Measurements from ENCODE around the gene SORBS2. TPM values are rescaled to one million over a fixed set of nuclear protein-coding genes. Genes with fewer than 3 reads are reported as not detected.
"Not testable (repeated sequence)": the region's sequence is repeated elsewhere in the genome, so short reads cannot be mapped to it uniquely, and the experiment has no call there.

Gene SORBS2
- total RNA-seq, 2 experiments from 2014 or later, result not detected

- ATAC-seq (no peak), DNase-seq (no peak)
- CTCF ChIA-PET, result no interaction called here
- no peaks in the 10 kb centered on the region for H3K27me3 Mint-ChIP-seq (ENCODE audit: low read depth)
- no peak overlapping the region for H3K4me3 Mint-ChIP-seq
- no peaks in the 10 kb centered on the region for H3K9me3 Mint-ChIP-seq (ENCODE audit: insufficient read depth)
- H3K36me3 Mint-ChIP-seq (ENCODE audit: low read depth), result no peaks in the 10 kb centered on the region
- no peaks in the 10 kb centered on the region for H3K4me1 Mint-ChIP-seq (ENCODE audit: low read depth)
- no peak overlapping the region for H3K27ac Mint-ChIP-seq
- POLR2A ChIA-PET, result no interaction called here
These were observed 92.5 kb downstream of the SORBS2 start for GRCh38 chr4:185719500-185719858.

- POLR2A ChIA-PET, result no interaction called here
These were observed 93.2 kb downstream of the SORBS2 start for GRCh38 chr4:185718578-185719499.

GRCh38 chr4:185717377-185717741 is 94.6 kb downstream of the SORBS2 start:
- ATAC-seq (no peak), DNase-seq (no peak)
- no peaks in the 10 kb centered on the region for H3K27me3 Mint-ChIP-seq (ENCODE audit: low read depth)
- no peak overlapping the region for H3K4me3 Mint-ChIP-seq
- CTCF ChIA-PET, result no interaction called here
- H3K4me1 Mint-ChIP-seq (ENCODE audit: low read depth), result no peaks in the 10 kb centered on the region
- H3K27ac Mint-ChIP-seq, result no peak overlapping the region
- H3K36me3 Mint-ChIP-seq (ENCODE audit: low read depth), result no peaks in the 10 kb centered on the region
- POLR2A ChIA-PET, result no interaction called here
- no peaks in the 10 kb centered on the region for H3K9me3 Mint-ChIP-seq (ENCODE audit: insufficient read depth)

More at GRCh38 chr4:185718578-185719499, 93.2 kb downstream of the SORBS2 start:
- H3K9me3 Mint-ChIP-seq (ENCODE audit: insufficient read depth), result no peaks in the 10 kb centered on the region
- H3K27ac Mint-ChIP-seq, result no peak overlapping the region
- no peaks in the 10 kb centered on the region for H3K27me3 Mint-ChIP-seq (ENCODE audit: low read depth)
- H3K36me3 Mint-ChIP-seq (ENCODE audit: low read depth), result no peaks in the 10 kb centered on the region
- H3K4me1 Mint-ChIP-seq (ENCODE audit: low read depth), result no peaks in the 10 kb centered on the region
- DNase-seq (no peak), ATAC-seq (no peak)
- CTCF ChIA-PET, result no interaction called here
- H3K4me3 Mint-ChIP-seq, result no peak overlapping the region

GRCh38 chr4:185716577-185717376 is 95.2 kb downstream of the SORBS2 start:
- Mint-ChIP-seq H3K4me3 (no peak overlapping the region), H3K9me3 (ENCODE audit: insufficient read depth) (no peaks in the 10 kb centered on the region), H3K4me1 (ENCODE audit: low read depth) (no peaks in the 10 kb centered on the region), H3K36me3 (ENCODE audit: low read depth) (no peaks in the 10 kb centered on the region), H3K27me3 (ENCODE audit: low read depth) (no peaks in the 10 kb centered on the region), H3K27ac (no peak overlapping the region)
- DNase-seq (no peak), ATAC-seq (no peak)
- POLR2A ChIA-PET, result no interaction called here
- CTCF ChIA-PET, result no interaction called here

- H3K9me3 Mint-ChIP-seq (ENCODE audit: insufficient read depth), result no peaks in the 10 kb centered on the region
- no peak overlapping the region for H3K4me3 Mint-ChIP-seq
- H3K27me3 Mint-ChIP-seq (ENCODE audit: low read depth), result no peaks in the 10 kb centered on the region
- ChIA-PET CTCF (no interaction called here), POLR2A (no interaction called here)
- H3K36me3 Mint-ChIP-seq (ENCODE audit: low read depth), result no peaks in the 10 kb centered on the region
- H3K27ac Mint-ChIP-seq, result no peak overlapping the region
- DNase-seq (no peak), ATAC-seq (no peak)
- H3K4me1 Mint-ChIP-seq (ENCODE audit: low read depth), result no peaks in the 10 kb centered on the region
These were observed 95.8 kb downstream of the SORBS2 start for GRCh38 chr4:185716141-185716551.

GRCh38 chr4:185714524-185714923 is 97.5 kb downstream of the SORBS2 start:
- H3K9me3 Mint-ChIP-seq (ENCODE audit: insufficient read depth); POLR2A ChIA-PET; H3K27me3 Mint-ChIP-seq (ENCODE audit: low read depth); H3K27ac Mint-ChIP-seq; CTCF ChIA-PET; ATAC-seq; H3K4me1 Mint-ChIP-seq (ENCODE audit: low read depth); H3K4me3 Mint-ChIP-seq; H3K36me3 Mint-ChIP-seq (ENCODE audit: low read depth); DNase-seq: not testable (repeated sequence)

GRCh38 chr4:185713731-185714130 is 98.3 kb downstream of the SORBS2 start:
- H3K27me3 Mint-ChIP-seq (ENCODE audit: low read depth), result no peaks in the 10 kb centered on the region
- ChIA-PET CTCF (no interaction called here), POLR2A (no interaction called here)
- H3K4me3 Mint-ChIP-seq, result no peak overlapping the region
- H3K36me3 Mint-ChIP-seq (ENCODE audit: low read depth), result no peaks in the 10 kb centered on the region
- no peak for ATAC-seq
- H3K9me3 Mint-ChIP-seq (ENCODE audit: insufficient read depth), result no peaks in the 10 kb centered on the region
- no peak for DNase-seq
- H3K27ac Mint-ChIP-seq, result no peak overlapping the region
- H3K4me1 Mint-ChIP-seq (ENCODE audit: low read depth), result no peaks in the 10 kb centered on the region

GRCh38 chr4:185713272-185713671 is 98.7 kb downstream of the SORBS2 start:
- no peak overlapping the region for H3K4me3 Mint-ChIP-seq
- no peaks in the 10 kb centered on the region for H3K36me3 Mint-ChIP-seq (ENCODE audit: low read depth)
- H3K9me3 Mint-ChIP-seq (ENCODE audit: insufficient read depth), result no peaks in the 10 kb centered on the region
- no peaks in the 10 kb centered on the region for H3K4me1 Mint-ChIP-seq (ENCODE audit: low read depth)
- ATAC-seq, result no peak
- CTCF ChIA-PET, result no interaction called here
- no peak for DNase-seq
- POLR2A ChIA-PET, result no interaction called here
- no peaks in the 10 kb centered on the region for H3K27me3 Mint-ChIP-seq (ENCODE audit: low read depth)
- H3K27ac Mint-ChIP-seq, result no peak overlapping the region

GRCh38 chr4:185712350-185713024 is 99.5 kb downstream of the SORBS2 start:
- Mint-ChIP-seq H3K36me3 (ENCODE audit: low read depth) (no peaks in the 10 kb centered on the region), H3K27ac (no peak overlapping the region), H3K27me3 (ENCODE audit: low read depth) (no peaks in the 10 kb centered on the region), H3K4me1 (ENCODE audit: low read depth) (no peaks in the 10 kb centered on the region), H3K9me3 (ENCODE audit: insufficient read depth) (no peaks in the 10 kb centered on the region), H3K4me3 (no peak overlapping the region)
- CTCF ChIA-PET, result no interaction called here
- DNase-seq (no peak), ATAC-seq (no peak)
- POLR2A ChIA-PET, result no interaction called here

GRCh38 chr4:185711726-185712125 is 100.3 kb downstream of the SORBS2 start:
- DNase-seq (no peak), ATAC-seq (no peak)
- Mint-ChIP-seq H3K36me3 (ENCODE audit: low read depth) (no peaks in the 10 kb centered on the region), H3K27me3 (ENCODE audit: low read depth) (no peaks in the 10 kb centered on the region), H3K27ac (no peak overlapping the region), H3K9me3 (ENCODE audit: insufficient read depth) (no peaks in the 10 kb centered on the region), H3K4me1 (ENCODE audit: low read depth) (no peaks in the 10 kb centered on the region), H3K4me3 (no peak overlapping the region)
- CTCF ChIA-PET, result no interaction called here
- POLR2A ChIA-PET, result no interaction called here

GRCh38 chr4:185710487-185710995 is 101.5 kb downstream of the SORBS2 start:
- Mint-ChIP-seq H3K9me3 (ENCODE audit: insufficient read depth) (peaks cover 4% of the 10 kb centered on the region), H3K27ac (no peak overlapping the region), H3K36me3 (ENCODE audit: low read depth) (no peaks in the 10 kb centered on the region), H3K4me3 (no peak overlapping the region), H3K27me3 (ENCODE audit: low read depth) (no peaks in the 10 kb centered on the region), H3K4me1 (ENCODE audit: low read depth) (no peaks in the 10 kb centered on the region)
- ATAC-seq (no peak), DNase-seq (no peak)
- ChIA-PET POLR2A (no interaction called here), CTCF (no interaction called here)

Measured in activated CD8-positive, alpha-beta T cell treated with anti-CD3 and anti-CD28 coated beads, Interleukin-2, amount 10 ng/mL, durations not matched to agents 7 days and 5 days (primary cell).